GM19328 (cell line): ENCODE data around the gene CMC2.

Source experiments
- ATAC-seq: cut with Tn5 transposase; IDR thresholded peaks from one replicate; pipeline ENCODE4 v1.9.1; 2021; ENCODE audit warnings: mild to moderate bottlenecking, moderate library complexity; ENCODE audit not compliant: unreplicated experiment

The CMC2 gene

DNA sequence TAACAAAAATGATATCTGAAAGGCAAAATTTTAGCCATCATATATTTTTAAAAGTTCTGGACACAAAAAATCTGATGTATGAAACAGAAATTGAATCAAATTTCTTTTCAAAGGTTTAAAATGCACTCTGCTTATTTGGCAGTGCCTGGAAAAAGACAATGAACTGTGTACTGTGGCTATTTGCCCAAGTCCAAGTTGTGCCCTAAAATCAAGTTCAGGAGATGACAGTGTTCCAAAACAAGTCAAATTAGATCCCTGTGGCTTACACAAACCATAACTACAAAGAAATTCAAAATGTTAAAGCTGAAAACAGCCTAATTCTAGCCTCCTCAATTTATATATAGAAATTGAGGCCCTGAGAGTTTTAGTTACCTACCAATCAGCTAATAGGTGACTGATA lies 25.6 kb downstream of the CMC2 start:
- ATAC-seq: no peak

DNA sequence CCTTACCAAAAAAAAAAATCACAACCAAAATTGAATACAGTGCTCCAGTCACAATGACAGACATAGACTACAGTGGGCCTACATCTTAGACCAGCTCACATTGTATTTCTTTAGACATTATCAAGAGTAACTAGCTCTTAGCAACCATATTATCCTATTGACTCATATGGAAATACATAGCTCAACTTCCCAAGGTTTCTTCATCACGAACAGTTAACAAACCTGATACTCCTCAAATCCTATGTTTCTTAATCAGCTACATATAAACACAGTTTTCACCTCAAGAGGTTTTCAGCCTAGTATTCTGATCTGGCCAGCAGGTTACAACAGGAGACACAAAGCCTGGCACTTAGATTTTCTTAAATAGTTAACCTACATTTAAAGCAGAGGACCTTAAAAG lies 29.7 kb downstream of the CMC2 start:
- ATAC-seq: no peak

GRCh38 chr16:80974649-80975376 lies 31.9 kb downstream of the CMC2 start:
- ATAC-seq: no peak

- no peak for ATAC-seq
These were observed 32.7 kb downstream of the CMC2 start for GRCh38 chr16:80973991-80974390.

DNA sequence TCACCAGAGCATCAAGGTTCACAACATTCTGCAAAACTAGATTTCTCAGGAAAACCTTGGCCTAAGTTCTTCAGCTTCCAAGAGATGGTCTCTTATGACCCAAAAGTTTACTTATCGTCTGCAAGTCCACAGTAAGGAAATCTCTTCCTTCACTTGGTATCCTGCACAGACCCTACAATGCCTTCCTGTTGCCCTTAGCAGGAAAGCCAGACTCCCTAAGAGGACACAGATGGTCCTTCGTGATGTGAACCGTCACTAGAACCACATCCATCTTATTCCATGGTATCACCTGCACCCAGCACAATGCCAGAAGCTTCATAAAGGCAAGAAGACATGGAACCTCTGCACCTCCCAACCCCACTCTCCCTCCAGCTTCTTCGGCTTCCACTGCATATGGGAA lies 34.1 kb downstream of the CMC2 start:
- ATAC-seq: no peak

- no peak for ATAC-seq
These were observed 34.9 kb downstream of the CMC2 start for GRCh38 chr16:80971819-80972218.

DNA sequence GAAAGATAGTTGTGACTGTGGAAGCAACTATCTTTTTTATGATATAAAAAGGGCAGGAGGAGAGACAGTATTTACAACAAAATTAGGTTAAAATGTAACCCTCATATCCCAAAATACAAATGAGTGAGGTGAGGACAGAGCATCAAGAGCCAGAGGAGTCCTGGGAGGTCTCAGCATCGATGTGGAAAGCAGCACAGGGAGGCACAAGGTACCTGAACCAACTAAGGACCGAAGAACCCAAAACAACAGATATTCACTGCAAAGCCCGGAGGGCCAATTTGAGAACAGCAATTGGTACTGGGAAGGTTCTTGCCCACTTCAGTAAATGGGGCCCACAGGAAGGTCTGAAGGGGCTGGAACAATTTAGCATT lies 37.6 kb downstream of the CMC2 start:
- ATAC-seq: no peak

DNA sequence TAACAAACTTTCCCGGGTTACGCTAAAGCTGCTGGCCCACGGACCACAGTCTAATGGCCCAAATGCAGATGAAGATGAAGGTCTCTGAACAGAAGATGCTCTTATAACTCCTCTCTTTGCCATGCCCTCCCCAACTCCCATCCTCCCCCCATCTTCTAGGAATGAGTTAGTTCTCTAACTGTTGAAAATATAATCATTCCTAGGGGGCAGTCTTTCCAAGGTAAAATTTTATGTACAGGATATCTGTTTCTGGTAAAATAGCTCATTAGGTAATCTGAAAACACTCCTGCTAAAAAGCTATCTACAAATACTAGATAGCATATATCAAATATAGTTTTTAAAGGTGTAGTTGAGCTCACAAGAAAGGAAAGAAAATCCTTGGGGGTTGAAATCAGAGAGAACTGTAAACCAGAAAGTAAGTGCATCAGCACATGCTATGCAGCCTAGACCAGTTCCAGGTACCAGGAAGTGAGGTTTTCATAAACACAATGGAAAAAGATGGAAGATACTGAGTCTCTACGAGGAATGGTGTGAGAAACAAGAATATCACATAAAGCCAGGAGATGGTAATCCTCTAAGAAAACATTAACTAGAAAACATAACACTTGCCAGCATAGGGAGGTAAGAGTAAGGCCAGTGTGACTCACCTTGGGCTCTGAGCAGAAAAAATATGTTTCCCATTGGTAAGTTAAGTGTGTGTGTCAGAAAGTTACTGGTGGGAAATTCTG lies 38.1 kb downstream of the CMC2 start:
- no peak for ATAC-seq

DNA sequence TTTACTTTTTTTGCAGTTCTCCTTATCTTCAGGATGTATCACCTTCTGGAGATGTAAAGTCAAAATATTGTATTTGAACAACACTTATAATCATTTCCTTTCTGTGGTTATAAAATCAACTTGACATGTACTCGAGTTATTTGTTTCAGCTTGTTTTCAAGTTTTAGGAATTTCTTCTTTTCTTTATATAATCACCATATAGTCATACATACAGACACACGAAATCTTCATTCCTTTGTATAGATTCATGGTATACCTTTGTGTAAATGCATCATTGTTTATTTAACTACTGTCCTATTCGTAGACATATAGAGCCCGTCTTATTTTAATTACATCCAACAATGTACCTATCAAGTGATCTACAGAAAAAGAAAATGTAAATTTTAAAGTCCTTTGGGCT lies 40.1 kb downstream of the CMC2 start:
- ATAC-seq: no peak

- ATAC-seq: no peak
These were observed 42.3 kb downstream of the CMC2 start for GRCh38 chr16:80964351-80964750.

DNA sequence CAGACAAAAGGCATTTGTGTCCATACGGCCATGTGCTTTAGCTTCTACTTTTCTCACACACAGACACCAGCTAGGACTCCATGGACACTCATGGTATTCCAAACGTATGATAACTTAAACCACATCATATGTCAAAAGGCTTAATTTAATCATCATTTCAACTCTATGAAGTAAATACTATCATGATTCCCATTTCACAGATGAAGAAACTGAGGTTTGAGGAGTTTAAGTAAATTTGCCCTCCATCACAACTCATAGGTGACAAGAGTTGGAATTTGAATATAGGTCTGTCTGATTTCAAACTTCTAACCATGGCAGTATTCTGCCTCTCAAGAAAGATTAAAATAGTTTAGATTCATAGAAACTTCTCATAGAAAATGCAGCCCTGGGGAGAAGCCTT lies 43.8 kb downstream of the CMC2 start:
- no peak for ATAC-seq

GRCh38 chr16:80958284-80958683 lies 48.4 kb downstream of the CMC2 start:
- ATAC-seq: no peak

- ATAC-seq: no peak
These were observed 51.7 kb downstream of the CMC2 start for GRCh38 chr16:80954985-80955384.

DNA sequence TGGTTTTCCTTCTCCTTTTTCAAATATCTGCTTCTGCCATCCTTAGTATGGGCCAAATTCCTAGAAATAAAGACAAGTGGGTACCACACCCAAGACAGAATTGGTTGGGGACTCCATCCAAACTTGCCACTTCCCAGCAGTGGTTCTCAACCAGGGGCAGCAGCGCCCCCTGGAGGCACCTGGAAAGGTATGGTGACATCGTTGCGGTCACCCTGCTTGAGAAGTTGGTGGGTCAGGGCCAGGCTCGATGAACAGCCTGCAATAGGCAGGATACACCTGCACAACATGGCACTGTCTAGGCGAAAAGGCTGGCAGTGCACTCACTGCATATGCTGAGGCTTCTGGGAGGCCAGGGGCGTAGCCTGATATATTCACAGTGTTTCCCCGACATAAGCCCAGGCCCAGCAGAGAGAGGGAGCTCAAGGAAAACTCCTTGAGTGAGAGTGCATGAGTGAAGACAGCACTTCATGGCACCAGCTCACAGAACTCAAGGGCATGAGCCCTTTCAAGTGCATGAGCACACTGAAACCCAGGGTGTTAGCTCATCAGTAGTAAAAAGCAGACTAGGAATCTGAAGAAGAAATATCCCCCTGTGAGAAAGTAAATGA lies 57.7 kb downstream of the CMC2 start:
- no peak for ATAC-seq

DNA sequence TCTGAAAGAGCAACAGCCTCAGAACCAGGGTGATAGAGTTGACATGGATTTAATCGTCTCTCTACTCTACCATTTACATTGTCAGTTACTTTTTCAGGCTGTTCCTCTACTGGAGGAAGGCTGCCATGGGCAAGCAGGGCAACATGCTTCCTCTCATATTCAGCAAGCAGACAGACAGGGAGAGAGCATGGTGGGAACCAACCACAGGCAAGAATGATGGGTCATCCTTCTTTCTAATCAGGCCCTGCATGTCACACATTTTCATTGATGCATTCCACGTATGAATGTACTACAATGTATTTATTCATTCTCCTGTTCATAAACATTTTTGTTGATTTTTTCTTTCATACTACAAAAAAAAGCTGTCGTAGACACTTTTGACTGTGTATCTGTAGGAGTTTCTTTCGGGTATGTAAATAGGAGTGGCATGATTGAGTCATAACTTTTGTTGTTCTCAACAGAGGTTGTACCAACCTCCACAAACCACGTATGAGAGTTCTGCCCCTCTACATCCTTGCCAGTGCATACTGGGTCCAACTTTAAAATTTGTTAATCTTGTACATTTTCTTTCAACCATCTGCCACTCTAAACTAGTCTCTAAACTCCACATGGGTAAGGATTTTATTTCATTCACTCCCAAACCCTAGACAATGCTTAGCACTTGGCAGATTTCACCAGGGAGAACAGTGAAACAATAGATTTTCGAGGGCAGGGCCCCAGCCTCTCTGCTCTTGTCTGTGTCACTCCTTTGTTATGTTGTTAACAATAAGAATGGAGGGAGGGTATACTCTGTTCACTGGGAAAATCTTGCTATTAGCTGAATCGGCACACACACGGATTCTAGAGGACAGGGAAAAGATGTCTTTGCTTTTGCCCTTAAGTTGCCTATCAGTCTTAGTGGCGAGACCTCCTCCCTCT lies 58.7 kb downstream of the CMC2 start:
- ATAC-seq: no peak

DNA sequence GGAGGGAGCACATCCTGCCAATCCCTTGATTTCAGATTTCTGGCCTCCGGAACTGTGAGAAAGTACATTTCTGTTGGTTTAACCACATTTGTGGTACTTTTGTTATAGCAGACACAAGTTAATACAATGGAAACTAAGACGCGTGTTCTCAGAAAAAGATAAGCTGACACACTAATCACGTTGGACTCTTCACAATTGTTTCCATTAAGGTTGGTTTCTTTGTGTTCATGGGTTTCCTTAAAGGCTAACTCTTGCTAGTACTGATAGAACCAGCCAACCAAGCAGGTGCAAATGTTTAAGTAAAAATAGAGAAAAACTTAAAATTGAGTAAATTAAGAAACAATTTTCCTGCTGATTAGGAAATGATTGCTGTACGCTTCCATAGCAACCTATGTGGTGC lies 59.4 kb downstream of the CMC2 start:
- ATAC-seq: no peak

- ATAC-seq: no peak
These were observed 60.2 kb downstream of the CMC2 start for GRCh38 chr16:80946481-80946880.

- ATAC-seq: no peak
These were observed 66.4 kb downstream of the CMC2 start for GRCh38 chr16:80940069-80940856.

DNA sequence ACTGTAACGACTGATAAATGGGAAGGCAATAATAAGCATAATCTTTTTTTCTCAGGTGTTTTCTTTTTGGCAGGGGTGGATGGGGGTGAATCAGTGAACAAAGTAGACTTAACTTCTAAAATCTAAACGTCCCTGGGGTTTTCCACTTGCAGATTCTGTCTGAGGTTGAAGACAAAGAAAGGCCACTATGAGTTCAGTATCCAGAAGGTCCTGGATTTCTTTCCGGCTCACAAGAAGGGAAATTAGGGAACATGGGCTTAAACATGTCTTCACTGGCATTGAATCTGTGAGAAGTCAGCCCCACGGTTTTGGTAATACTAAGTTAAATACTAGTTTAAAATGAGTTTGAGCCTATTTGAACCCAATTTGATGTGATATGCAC lies 67.8 kb downstream of the CMC2 start:
- no peak for ATAC-seq
